T-helper 2 cell treated with Interferon-gamma antibody and Interleukin-4, amounts not matched to agents 5 μg/mL and 100 μg/mL, for 36 hours (primary cell): Measurements from ENCODE around the gene PAX3.

Source experiments
- DNase-seq: peaks from one replicate; pipeline ENCODE4 v3.0.0; 2021; ENCODE audit warnings: low spot score
- H3K27ac Mint-ChIP-seq: one replicate; pipeline ENCODE4 v1.8.0; 2021; ENCODE audit warnings: mild to moderate bottlenecking, mixed read lengths
- H3K27me3 Mint-ChIP-seq: one replicate; pipeline ENCODE4 v1.8.0; 2021; ENCODE audit warnings: low read depth, mixed read lengths
- H3K36me3 Mint-ChIP-seq: one replicate; pipeline ENCODE4 v1.8.0; 2021; ENCODE audit warnings: low read depth, mixed read lengths
- H3K4me1 Mint-ChIP-seq: one replicate; pipeline ENCODE4 v1.8.0; 2021; ENCODE audit warnings: low read depth, mixed read lengths
- H3K4me3 Mint-ChIP-seq: one replicate; pipeline ENCODE4 v1.8.0; 2022; ENCODE audit warnings: mild to moderate bottlenecking, moderate library complexity, mixed read lengths
- H3K9me3 Mint-ChIP-seq: one replicate; pipeline ENCODE4 v1.8.0; 2021; ENCODE audit warnings: mixed read lengths

The PAX3 gene

DNA sequence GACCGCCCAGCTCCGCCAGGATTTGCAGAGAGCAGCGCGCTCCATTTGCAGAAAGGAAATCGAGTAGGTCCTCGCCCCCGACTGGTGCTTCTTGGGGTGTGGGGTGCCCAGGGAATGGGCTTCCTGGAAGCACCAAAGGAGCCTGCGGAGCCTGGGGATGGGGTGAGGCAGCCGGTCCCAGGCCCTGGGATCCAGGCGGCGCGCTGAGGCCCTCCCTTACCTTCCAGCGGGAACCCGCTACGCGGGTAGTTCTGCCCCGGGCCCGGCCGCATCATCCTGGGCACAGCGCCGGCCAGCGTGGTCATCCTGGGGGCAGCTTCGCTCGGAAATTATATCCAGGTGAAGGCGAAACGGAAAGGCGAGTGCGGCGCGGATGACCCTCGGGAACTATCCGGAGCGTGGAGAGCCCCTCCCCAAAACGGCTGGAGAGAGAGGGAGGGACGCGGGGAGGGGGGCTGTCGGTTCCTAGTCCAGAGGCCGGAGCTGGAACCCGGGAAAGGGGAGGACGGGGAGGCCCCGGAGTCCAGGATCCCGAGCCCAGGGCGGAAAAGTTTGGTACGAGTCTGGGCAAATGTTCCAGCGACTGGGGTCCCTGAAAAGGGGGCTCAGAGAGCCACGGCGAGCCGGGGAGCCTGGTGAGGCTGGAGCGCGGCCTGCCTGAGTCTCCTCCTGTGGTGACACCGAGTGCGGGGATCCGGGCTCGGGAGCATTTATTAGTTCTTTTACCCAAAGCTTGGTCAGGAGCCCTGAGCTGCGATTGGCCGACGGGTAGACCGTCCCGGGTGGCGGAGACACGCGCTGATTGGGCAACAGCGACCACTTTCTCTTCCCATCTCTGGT is at the start of gene PAX3:
Gene PAX3, minus strand, starts transcription at position 688 of the 840 bp plus-strand sequence. Its CDS starts 383 bp downstream, at position 305.
- peaks cover 6% of the 10 kb centered on the region for H3K36me3 Mint-ChIP-seq
- peak; percentile 2 for DNase-seq
- H3K27me3 Mint-ChIP-seq: peaks cover 95% of the 10 kb centered on the region
- H3K9me3 Mint-ChIP-seq: peaks cover 11% of the 10 kb centered on the region
- peaks cover 15% of the 10 kb centered on the region for H3K4me1 Mint-ChIP-seq
- H3K27ac Mint-ChIP-seq: peak within 1 kb of the TSS; percentile 80
- H3K4me3 Mint-ChIP-seq: peak within 1 kb of the TSS; percentile 12

DNA sequence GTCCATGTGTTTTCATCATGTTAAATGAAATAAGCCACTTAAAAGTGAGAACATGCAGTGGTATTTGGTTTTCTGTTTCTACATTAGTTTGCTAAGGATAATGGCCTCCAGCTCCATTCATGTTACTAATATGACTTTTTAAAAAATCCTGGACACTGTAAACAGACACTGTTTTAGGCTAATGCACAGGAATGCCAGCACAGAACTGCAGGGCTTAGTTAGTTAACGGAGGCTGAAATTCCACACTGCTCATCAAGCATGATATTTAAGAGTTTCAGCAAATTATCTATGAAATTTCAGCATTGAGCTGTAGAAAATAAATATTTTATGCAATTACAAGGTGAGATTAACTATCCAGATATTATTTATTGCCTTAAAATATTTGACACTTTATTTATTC is 42.5 kb upstream of the PAX3 start:
- DNase-seq: no peak
- H3K9me3 Mint-ChIP-seq: no peaks in the 10 kb centered on the region
- H3K36me3 Mint-ChIP-seq: no peaks in the 10 kb centered on the region
- no peak overlapping the region for H3K4me3 Mint-ChIP-seq
- no peaks in the 10 kb centered on the region for H3K4me1 Mint-ChIP-seq
- no peaks in the 10 kb centered on the region for H3K27me3 Mint-ChIP-seq
- H3K27ac Mint-ChIP-seq: no peak overlapping the region

DNA sequence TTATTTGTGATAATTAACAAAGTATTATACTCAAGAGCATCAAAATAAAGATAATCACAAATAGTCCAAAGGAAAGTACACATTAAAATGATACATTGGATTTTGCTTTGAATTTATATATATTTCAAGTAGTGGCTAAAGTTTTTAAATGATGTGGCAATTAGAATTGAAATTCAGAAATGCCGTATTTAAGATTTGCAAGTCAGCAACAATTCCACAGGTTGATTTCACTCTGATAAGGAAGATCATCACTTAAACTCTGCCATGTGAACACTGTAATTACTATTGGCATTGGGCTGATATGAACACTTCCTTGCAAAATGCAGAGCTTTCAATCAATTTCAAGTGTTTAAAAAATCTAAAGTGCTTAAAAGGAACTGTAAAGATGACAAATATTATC is 39.6 kb upstream of the PAX3 start:
- Mint-ChIP-seq H3K4me3 (no peak overlapping the region), H3K4me1 (no peaks in the 10 kb centered on the region), H3K36me3 (no peaks in the 10 kb centered on the region), H3K27me3 (no peaks in the 10 kb centered on the region), H3K27ac (no peak overlapping the region), H3K9me3 (no peaks in the 10 kb centered on the region)
- DNase-seq: no peak

DNA sequence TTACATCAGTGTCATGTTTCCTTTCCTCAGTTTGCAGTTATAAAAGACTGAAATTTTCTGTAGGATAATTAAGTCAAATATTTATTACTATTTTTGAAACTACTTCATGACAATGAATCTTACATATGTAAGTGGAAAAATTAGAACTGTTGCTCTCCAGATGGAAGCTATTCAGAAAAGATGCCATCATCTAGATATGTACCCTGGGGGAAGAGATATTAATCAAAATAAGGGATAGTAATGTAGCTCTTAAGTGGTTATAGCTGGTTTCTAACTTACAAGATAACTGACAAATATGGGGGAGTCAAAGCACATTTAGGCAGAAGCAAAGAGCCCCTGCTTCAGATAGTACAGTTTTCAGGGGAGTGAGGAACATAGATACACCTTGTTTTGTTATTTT is 38.1 kb upstream of the PAX3 start:
- H3K4me3 Mint-ChIP-seq: no peak overlapping the region
- no peaks in the 10 kb centered on the region for H3K36me3 Mint-ChIP-seq
- H3K4me1 Mint-ChIP-seq: no peaks in the 10 kb centered on the region
- H3K9me3 Mint-ChIP-seq: no peaks in the 10 kb centered on the region
- DNase-seq: no peak
- no peaks in the 10 kb centered on the region for H3K27me3 Mint-ChIP-seq
- H3K27ac Mint-ChIP-seq: no peak overlapping the region

DNA sequence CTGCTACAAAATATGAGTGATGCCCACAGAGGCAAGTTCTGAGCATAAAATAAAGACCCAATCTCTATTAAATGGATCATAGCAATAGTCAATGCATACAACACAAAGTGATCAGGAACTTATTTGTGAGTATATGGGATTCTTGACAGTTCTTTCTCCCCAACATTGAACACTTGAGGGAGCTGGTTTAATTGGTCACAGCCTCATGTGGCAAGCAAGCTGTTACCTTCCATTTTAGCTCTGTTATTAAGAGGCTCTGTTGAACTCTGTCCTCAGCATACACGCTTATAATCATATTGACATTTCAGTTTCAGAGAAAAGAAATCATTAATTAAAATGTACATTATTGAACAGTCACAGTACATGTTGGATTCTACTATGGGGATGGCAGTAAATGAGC is 37.6 kb upstream of the PAX3 start:
- DNase-seq: no peak
- H3K36me3 Mint-ChIP-seq: no peaks in the 10 kb centered on the region
- H3K27me3 Mint-ChIP-seq: no peaks in the 10 kb centered on the region
- no peak overlapping the region for H3K27ac Mint-ChIP-seq
- no peaks in the 10 kb centered on the region for H3K4me1 Mint-ChIP-seq
- H3K9me3 Mint-ChIP-seq: no peaks in the 10 kb centered on the region
- no peak overlapping the region for H3K4me3 Mint-ChIP-seq

DNA sequence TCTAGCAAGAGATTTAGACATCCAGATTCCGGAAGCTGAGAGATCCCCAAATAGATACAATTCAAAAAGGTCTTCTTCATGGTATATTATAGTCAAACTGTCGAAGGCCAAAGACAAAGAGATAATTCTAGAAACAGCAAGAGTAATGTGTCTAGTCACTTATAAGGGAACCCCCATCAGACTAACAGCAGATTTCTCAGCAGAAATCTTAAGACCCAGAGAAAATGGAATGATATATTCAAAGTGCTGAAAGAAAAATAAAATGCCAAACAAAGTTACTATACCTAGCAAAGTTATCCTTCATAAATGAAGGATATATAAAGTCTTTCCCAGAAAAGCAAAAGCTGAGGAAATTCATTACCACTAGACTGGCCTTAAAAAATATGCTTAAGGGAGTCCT is 36.1 kb upstream of the PAX3 start:
- H3K9me3 Mint-ChIP-seq: no peaks in the 10 kb centered on the region
- H3K27me3 Mint-ChIP-seq: no peaks in the 10 kb centered on the region
- H3K27ac Mint-ChIP-seq: no peak overlapping the region
- no peak overlapping the region for H3K4me3 Mint-ChIP-seq
- no peaks in the 10 kb centered on the region for H3K4me1 Mint-ChIP-seq
- no peaks in the 10 kb centered on the region for H3K36me3 Mint-ChIP-seq
- DNase-seq: no peak

DNA sequence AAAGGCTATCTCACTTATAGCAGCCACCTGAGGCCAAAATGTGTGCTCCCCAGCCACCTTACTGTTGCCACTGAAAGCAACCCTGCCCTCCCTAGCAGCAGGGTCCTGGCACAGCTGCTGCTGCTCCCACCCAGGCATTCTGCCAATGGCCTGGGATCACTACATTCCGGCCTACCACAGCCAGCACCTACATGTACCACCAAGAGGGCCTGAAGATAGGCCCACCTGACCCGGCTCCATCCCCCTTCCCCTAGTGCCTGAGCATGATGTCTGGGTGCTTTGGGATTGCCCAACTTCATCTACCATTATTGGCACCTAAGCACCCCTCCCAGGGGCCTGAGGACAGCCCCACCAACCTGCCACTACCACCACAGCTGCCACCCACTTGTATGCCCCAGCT is 34.6 kb upstream of the PAX3 start:
- Mint-ChIP-seq H3K27ac (no peak overlapping the region), H3K27me3 (no peaks in the 10 kb centered on the region), H3K4me1 (no peaks in the 10 kb centered on the region), H3K36me3 (no peaks in the 10 kb centered on the region), H3K4me3 (no peak overlapping the region), H3K9me3 (no peaks in the 10 kb centered on the region)
- no peak for DNase-seq

DNA sequence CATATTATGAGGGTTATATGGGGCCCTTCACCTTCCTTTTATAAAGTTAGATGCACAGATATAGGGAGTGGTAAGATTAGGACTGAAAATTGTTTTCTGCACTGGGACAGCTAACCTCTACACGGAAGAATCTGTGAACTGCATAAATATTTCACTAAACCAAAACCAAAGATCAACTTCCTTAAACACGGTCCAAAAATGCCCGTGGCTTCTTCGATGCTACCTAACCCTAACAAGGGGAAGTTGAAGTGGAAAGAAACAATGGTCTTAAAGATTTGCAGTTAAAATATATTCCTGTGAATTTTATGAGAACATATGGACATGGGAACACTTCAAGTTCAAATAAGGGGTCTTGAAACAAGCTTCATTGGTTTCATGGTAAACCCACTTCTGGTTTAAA is 33.3 kb upstream of the PAX3 start:
- no peak for DNase-seq
- no peaks in the 10 kb centered on the region for H3K4me1 Mint-ChIP-seq
- no peaks in the 10 kb centered on the region for H3K36me3 Mint-ChIP-seq
- H3K27ac Mint-ChIP-seq: no peak overlapping the region
- H3K27me3 Mint-ChIP-seq: no peaks in the 10 kb centered on the region
- no peak overlapping the region for H3K4me3 Mint-ChIP-seq
- no peaks in the 10 kb centered on the region for H3K9me3 Mint-ChIP-seq

DNA sequence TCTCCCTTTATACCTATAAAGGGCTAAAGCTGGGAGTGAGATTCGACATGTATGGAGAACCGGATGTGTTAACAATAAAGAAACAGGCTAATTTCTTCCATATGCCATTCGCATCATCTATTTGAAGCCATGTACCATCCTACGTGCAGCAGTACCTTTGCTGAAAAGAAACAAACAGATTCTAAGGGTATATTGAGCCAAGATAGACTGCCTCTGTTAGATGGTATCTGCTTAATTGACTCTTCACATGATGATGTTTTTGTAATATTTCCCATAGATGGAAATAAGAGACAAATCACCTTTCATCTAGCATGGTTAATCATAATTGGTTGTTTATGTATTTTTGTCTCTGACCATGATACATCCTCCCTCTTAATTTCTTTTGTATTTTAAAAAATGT is 32.1 kb upstream of the PAX3 start:
- peaks cover 2% of the 10 kb centered on the region for H3K27me3 Mint-ChIP-seq
- no peaks in the 10 kb centered on the region for H3K4me1 Mint-ChIP-seq

DNA sequence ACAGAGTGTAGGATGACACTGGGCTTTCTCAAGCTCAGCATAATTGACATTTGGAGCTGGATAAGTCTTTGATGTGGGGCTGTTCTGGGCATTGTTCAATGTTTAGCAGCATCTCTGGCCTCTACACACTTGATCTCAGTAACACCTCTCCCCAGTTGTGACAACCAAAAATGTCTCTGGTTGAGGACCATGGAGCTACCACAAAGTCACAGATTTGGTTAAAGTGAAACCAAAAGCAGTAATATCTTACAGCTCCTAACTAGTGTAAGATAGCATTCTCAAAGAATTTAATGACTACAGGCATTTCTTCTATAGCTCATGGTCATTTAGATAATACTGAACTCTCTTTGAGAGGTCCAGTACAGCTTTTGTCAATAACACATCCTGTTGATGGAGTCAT is 23.4 kb upstream of the PAX3 start:
- Mint-ChIP-seq H3K27me3 (peaks cover 45% of the 10 kb centered on the region), H3K4me1 (peaks cover 10% of the 10 kb centered on the region), H3K9me3 (no peaks in the 10 kb centered on the region), H3K36me3 (peaks cover 4% of the 10 kb centered on the region), H3K4me3 (no peak overlapping the region), H3K27ac (no peak overlapping the region)
- DNase-seq: no peak

More for the DNA sequence above, 32.1 kb upstream of the PAX3 start:
- Mint-ChIP-seq H3K27ac (no peak overlapping the region), H3K4me3 (no peak overlapping the region), H3K9me3 (no peaks in the 10 kb centered on the region), H3K36me3 (no peaks in the 10 kb centered on the region)
- no peak for DNase-seq

DNA sequence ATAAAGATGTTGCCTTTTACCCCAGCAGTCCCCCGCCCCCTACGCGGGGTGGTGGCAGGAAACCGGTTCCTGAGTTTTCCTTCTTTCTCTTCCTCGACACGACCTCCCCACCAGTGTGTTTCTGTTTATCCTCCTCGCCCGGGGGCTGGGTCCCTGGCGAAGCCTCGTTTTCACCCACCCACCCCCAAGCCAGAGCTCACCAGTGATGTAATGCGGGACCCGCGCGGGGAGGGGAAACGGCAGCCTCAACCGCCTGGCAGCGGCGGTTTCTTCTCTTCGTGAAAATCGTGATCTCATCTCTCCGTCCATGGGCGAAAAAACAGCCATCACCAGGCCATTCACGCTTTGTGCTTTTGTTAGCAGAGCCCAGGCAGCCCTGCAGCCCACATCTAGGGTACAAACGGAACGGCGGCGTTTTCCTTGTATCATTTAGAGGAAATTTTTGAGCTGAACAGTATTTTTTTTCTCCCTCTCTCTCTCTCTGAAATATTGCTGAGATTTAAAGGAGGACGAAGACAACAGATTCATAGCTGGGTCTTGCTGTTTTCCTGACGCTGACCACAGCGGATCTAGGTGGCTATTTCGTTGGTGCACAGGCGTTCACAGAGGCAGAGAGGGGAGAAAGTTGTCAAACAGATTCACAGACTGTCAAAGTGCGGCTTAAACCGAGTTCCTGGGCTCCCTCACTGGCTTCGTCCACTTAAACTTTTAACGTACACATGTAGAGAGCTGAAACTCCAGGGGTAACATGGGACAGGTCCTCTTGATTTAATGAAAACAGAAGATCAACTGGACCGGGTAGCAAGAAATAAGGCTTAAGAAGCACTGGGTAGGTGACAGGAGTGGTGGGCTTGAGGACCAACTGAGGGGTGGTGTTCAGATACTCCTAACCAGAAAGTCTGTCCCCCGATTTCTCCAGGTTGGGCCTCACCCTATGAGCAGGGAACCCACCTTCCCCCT is 21.9 kb upstream of the PAX3 start:
- H3K27ac Mint-ChIP-seq: no peak overlapping the region
- no peaks in the 10 kb centered on the region for H3K9me3 Mint-ChIP-seq
- peak overlapping the region; percentile 76 for H3K4me3 Mint-ChIP-seq
- H3K27me3 Mint-ChIP-seq: peaks cover 56% of the 10 kb centered on the region
- no peak for DNase-seq
- H3K4me1 Mint-ChIP-seq: peaks cover 10% of the 10 kb centered on the region
- H3K36me3 Mint-ChIP-seq: peaks cover 4% of the 10 kb centered on the region

DNA sequence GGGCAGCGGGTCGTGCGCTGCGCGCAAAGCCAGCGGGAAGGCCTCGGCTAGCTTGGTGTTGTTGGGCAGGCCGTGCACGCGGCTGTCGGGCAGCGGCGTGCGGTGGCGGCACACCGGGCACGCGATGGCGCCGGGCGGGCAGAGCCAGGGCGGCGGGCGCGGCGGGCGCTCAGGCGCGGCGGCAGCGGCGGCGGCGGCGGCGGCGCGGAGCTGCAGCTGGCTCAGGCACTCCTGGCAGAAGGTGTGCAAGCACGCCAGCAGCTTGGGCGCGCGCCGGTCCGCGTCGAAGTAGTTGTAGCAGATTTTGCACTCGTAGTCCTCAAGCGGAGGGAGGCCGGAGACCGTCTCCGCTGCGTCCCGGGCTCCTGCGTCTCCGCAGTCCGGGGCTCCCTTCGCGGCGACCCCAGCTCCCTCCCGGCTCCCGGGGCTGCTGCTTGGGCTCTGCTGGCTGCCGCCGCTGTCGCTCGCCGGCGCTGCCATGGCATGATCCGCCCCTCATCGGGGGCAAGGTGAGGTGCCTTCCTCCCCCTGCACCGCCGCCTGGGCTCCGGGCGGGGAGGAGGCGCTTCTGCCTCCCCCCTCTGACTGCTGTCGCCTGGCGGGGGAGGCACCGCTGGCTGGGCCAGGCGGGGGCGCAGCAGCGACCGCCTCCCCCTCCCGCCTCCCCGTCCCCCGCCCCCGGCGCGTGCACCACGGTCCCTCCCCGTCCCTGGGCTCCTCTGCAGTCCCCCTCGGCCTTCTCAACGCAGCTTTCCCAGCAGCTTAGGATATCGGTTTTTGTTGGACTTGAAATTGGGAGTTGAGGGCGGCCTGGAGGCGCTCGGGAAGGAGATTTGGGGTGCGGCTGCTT is 21.0 kb upstream of the PAX3 start:
- Mint-ChIP-seq H3K4me1 (peaks cover 10% of the 10 kb centered on the region), H3K4me3 (peak overlapping the region; percentile 76), H3K27me3 (peaks cover 61% of the 10 kb centered on the region), H3K27ac (no peak overlapping the region), H3K9me3 (no peaks in the 10 kb centered on the region), H3K36me3 (peaks cover 4% of the 10 kb centered on the region)
- peak; percentile 26 for DNase-seq

DNA sequence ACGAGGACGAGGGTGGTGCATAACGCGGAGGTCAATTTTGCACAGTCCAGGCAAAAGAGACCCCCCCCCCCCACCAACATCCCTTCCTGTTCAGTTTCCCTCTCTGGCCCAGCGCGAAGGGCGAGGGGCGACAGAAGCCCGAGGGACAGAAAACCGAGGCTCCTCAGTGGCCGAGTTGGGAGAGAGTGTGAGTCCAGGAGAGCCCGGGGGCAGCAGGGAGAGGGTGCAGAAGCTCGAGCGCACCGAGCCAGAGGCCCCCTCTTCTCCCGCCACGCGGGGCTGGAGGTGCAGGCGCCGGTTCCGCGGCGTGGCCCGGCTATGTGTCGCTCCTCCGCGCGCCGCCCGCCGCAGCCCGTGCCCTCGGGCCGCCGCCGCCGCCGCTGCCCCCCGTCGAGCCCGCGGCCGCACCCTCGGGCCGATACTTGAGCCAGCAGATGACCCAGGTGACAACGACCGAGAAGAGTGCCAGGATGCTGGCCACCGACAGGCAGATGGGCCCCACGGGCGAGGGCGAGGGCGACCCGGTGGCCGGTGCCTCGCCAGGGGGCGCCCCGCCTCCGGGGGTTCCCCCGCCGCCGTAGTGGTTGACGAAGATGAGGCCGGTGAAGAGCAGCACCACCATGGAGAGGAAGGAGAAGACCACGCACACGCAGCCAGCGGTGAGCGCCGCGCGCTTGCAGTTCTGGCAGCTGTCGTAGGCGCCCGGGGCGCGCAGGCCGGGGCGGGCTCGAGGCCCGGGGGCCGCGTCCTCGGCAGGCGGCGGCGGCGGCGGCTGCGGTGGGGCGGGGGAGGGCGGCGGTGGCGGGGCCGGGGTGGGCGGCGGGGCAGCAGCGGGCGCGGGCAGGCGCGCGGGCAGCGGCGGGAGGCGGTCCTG is 20.2 kb upstream of the PAX3 start:
- Mint-ChIP-seq H3K27ac (no peak overlapping the region), H3K4me3 (peak overlapping the region; percentile 87), H3K27me3 (peaks cover 65% of the 10 kb centered on the region), H3K9me3 (no peaks in the 10 kb centered on the region), H3K36me3 (peaks cover 4% of the 10 kb centered on the region), H3K4me1 (peaks cover 10% of the 10 kb centered on the region)
- peak; percentile 29 for DNase-seq
